Measurements from ENCODE around the gene RNF17. TPM values are rescaled to one million over a fixed set of nuclear protein-coding genes. Genes with fewer than 3 reads are reported as not detected.

RNF17 gene
- total and polyA plus RNA-seq, 4 donors, result 0.06 to 0.44 (median 0.18) TPM

DNA sequence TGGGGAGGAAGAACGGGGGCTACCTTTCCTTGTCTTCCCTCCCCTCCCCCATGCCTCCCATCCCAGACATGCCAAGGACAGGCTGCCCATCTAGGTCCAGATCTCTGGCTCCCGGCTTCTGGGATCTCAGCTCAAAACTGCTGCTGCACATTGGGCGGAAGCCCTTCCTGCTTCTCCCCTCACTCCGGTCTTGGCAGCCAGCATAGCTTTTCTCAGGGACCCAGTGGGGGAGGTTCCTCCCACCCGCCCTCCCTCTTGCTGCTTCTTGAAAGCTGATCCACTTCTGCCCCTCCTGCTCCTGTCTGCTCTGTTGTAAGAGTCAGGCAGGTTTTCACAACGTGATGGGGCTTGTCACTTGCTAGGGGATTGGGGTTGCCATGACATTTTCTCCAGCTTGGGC, 21.7 kb upstream of the RNF17 start:
- Histone ChIP-seq H3K4me3 (ENCODE audit: low read depth, low read length) (no peak overlapping the region), H3K27ac (ENCODE audit: low read depth, low read length) (no peak overlapping the region), H3K27me3 (ENCODE audit: control insufficient read depth, insufficient read depth, low read length) (peaks cover 35% of the 10 kb centered on the region), H3K36me3 (ENCODE audit: control insufficient read depth, insufficient read depth, low read length) (no peaks in the 10 kb centered on the region), H3K9me3 (ENCODE audit: control insufficient read depth, insufficient read depth, low read length) (no peaks in the 10 kb centered on the region), H3K4me1 (ENCODE audit: control insufficient read depth, insufficient read depth, low read length) (peaks cover 13% of the 10 kb centered on the region)
- 44% methylated on average over 2 of the region's 6 CpGs for WGBS (ENCODE audit: insufficient coverage)
- no peak for DNase-seq (ENCODE audit: low read depth in 4 of 6, low spot score in 6 of 6)

- Histone ChIP-seq H3K4me3 (ENCODE audit: low read depth, low read length) (no peak overlapping the region), H3K27me3 (ENCODE audit: control insufficient read depth, insufficient read depth, low read length) (peaks cover 41% of the 10 kb centered on the region), H3K36me3 (ENCODE audit: control insufficient read depth, insufficient read depth, low read length) (no peaks in the 10 kb centered on the region), H3K27ac (ENCODE audit: low read depth, low read length) (no peak overlapping the region), H3K4me1 (ENCODE audit: control insufficient read depth, insufficient read depth, low read length) (peaks cover 20% of the 10 kb centered on the region), H3K9me3 (ENCODE audit: control insufficient read depth, insufficient read depth, low read length) (no peaks in the 10 kb centered on the region)
- DNase-seq (ENCODE audit: low read depth in 4 of 6, low spot score in 6 of 6), result no peak
- WGBS (ENCODE audit: insufficient coverage), result 81% methylated on average over 3 of the region's 4 CpGs
These were observed 21.0 kb upstream of the RNF17 start for GRCh38 chr13:24742977-24743376.

- no peaks in the 10 kb centered on the region for H3K36me3 ChIP-seq (ENCODE audit: control insufficient read depth, insufficient read depth, low read length)
- H3K27me3 ChIP-seq (ENCODE audit: control insufficient read depth, insufficient read depth, low read length), result peaks cover 47% of the 10 kb centered on the region
- H3K4me3 ChIP-seq (ENCODE audit: low read depth, low read length), result no peak overlapping the region
- no peak overlapping the region for H3K27ac ChIP-seq (ENCODE audit: low read depth, low read length)
- H3K9me3 ChIP-seq (ENCODE audit: control insufficient read depth, insufficient read depth, low read length), result no peaks in the 10 kb centered on the region
- DNase-seq (ENCODE audit: low read depth in 4 of 6, low spot score in 6 of 6), result no peak
- H3K4me1 ChIP-seq (ENCODE audit: control insufficient read depth, insufficient read depth, low read length), result peaks cover 20% of the 10 kb centered on the region
- 71% methylated on average over 5 of the region's 6 CpGs for WGBS (ENCODE audit: insufficient coverage)
These were observed 19.7 kb upstream of the RNF17 start for GRCh38 chr13:24744247-24744646.

GRCh38 chr13:24745516-24745860, 18.5 kb upstream of the RNF17 start:
- no peaks in the 10 kb centered on the region for H3K9me3 ChIP-seq (ENCODE audit: control insufficient read depth, insufficient read depth, low read length)
- DNase-seq (ENCODE audit: low read depth in 4 of 6, low spot score in 6 of 6), result no peak
- no peak overlapping the region for H3K27ac ChIP-seq (ENCODE audit: low read depth, low read length)
- H3K27me3 ChIP-seq (ENCODE audit: control insufficient read depth, insufficient read depth, low read length), result peaks cover 47% of the 10 kb centered on the region
- H3K36me3 ChIP-seq (ENCODE audit: control insufficient read depth, insufficient read depth, low read length), result no peaks in the 10 kb centered on the region
- no peak overlapping the region for H3K4me3 ChIP-seq (ENCODE audit: low read depth, low read length)
- 42% methylated on average over 24 of the region's 24 CpGs for WGBS (ENCODE audit: insufficient coverage)
- H3K4me1 ChIP-seq (ENCODE audit: control insufficient read depth, insufficient read depth, low read length), result peaks cover 20% of the 10 kb centered on the region

- Histone ChIP-seq H3K27ac (ENCODE audit: low read depth, low read length) (no peak overlapping the region), H3K27me3 (ENCODE audit: control insufficient read depth, insufficient read depth, low read length) (peaks cover 47% of the 10 kb centered on the region), H3K9me3 (ENCODE audit: control insufficient read depth, insufficient read depth, low read length) (no peaks in the 10 kb centered on the region), H3K4me1 (ENCODE audit: control insufficient read depth, insufficient read depth, low read length) (peaks cover 20% of the 10 kb centered on the region), H3K36me3 (ENCODE audit: control insufficient read depth, insufficient read depth, low read length) (no peaks in the 10 kb centered on the region), H3K4me3 (ENCODE audit: low read depth, low read length) (no peak overlapping the region)
- DNase-seq (ENCODE audit: low read depth in 4 of 6, low spot score in 6 of 6), result peak in 2 of 6 donors; percentile 18 to 23
- WGBS (ENCODE audit: insufficient coverage), result under 1% methylated on average over 61 of the region's 70 CpGs
These were observed 17.9 kb upstream of the RNF17 start for GRCh38 chr13:24745861-24746617.

- Histone ChIP-seq H3K27me3 (ENCODE audit: control insufficient read depth, insufficient read depth, low read length) (peaks cover 47% of the 10 kb centered on the region), H3K4me3 (ENCODE audit: low read depth, low read length) (no peak overlapping the region), H3K9me3 (ENCODE audit: control insufficient read depth, insufficient read depth, low read length) (no peaks in the 10 kb centered on the region), H3K4me1 (ENCODE audit: control insufficient read depth, insufficient read depth, low read length) (peaks cover 20% of the 10 kb centered on the region), H3K27ac (ENCODE audit: low read depth, low read length) (no peak overlapping the region), H3K36me3 (ENCODE audit: control insufficient read depth, insufficient read depth, low read length) (no peaks in the 10 kb centered on the region)
- DNase-seq (ENCODE audit: low read depth in 4 of 6, low spot score in 6 of 6), result peak in 2 of 6 donors; percentile 44 to 56
- WGBS (ENCODE audit: insufficient coverage), result 3% methylated on average over 56 of the region's 56 CpGs
These were observed 17.2 kb upstream of the RNF17 start for GRCh38 chr13:24746618-24747247.

- peaks cover 20% of the 10 kb centered on the region for H3K4me1 ChIP-seq (ENCODE audit: control insufficient read depth, insufficient read depth, low read length)
- H3K9me3 ChIP-seq (ENCODE audit: control insufficient read depth, insufficient read depth, low read length), result no peaks in the 10 kb centered on the region
- H3K4me3 ChIP-seq (ENCODE audit: low read depth, low read length), result peak overlapping the region; percentile 24
- H3K27ac ChIP-seq (ENCODE audit: low read depth, low read length), result no peak overlapping the region
- peak in 2 of 6 donors; percentile 55 to 77 for DNase-seq (ENCODE audit: low read depth in 4 of 6, low spot score in 6 of 6)
- WGBS (ENCODE audit: insufficient coverage), result under 1% methylated on average over 61 of the region's 61 CpGs
- H3K27me3 ChIP-seq (ENCODE audit: control insufficient read depth, insufficient read depth, low read length), result peaks cover 47% of the 10 kb centered on the region
- no peaks in the 10 kb centered on the region for H3K36me3 ChIP-seq (ENCODE audit: control insufficient read depth, insufficient read depth, low read length)
These were observed 16.5 kb upstream of the RNF17 start for GRCh38 chr13:24747248-24748060.

DNA sequence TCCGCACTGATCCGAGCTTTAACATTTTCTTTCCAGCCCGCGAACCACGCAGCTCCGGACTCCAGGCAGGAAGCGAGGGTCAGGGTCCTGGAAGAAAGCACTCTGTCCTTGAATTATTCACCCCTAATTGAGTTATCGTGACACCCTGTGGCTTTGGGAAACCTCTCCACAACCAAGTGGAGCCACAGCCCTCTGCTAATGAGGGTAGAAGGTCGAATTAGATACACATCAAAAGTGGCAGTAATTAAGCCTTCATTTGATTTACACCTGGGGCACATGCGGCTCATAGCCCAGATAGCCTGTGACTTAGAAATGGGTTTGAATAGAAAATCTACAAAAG, 15.9 kb upstream of the RNF17 start:
- H3K27me3 ChIP-seq (ENCODE audit: control insufficient read depth, insufficient read depth, low read length), result peaks cover 47% of the 10 kb centered on the region

DNA sequence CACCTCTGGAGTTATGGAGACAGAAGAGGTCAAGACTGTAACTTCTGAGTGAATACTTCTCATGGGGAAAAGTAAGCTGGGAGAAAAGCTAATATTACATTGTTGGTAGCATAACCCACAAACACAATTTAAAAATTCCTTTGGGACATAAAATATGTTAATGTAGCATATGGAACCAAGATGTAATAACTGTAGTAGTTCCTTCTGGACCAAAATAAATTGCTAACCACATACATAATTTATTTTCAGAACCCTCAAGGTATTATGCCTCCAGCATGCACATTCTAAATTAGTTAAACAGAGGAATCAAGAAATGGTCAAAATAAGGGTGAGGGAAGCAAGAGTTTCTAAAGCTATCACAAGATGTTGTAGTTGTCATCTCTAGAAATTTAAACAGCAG, 4.8 kb upstream of the RNF17 start:
- no peaks in the 10 kb centered on the region for H3K27me3 ChIP-seq (ENCODE audit: control insufficient read depth, insufficient read depth, low read length)
- H3K4me3 ChIP-seq (ENCODE audit: low read depth, low read length), result no peak overlapping the region
- no peak for DNase-seq (ENCODE audit: low read depth in 4 of 6, low spot score in 6 of 6)
- no peaks in the 10 kb centered on the region for H3K36me3 ChIP-seq (ENCODE audit: control insufficient read depth, insufficient read depth, low read length)
- H3K27ac ChIP-seq (ENCODE audit: low read depth, low read length), result no peak overlapping the region
- no peaks in the 10 kb centered on the region for H3K4me1 ChIP-seq (ENCODE audit: control insufficient read depth, insufficient read depth, low read length)
- no peaks in the 10 kb centered on the region for H3K9me3 ChIP-seq (ENCODE audit: control insufficient read depth, insufficient read depth, low read length)

More for the DNA sequence above, 15.9 kb upstream of the RNF17 start:
- Histone ChIP-seq H3K4me3 (ENCODE audit: low read depth, low read length) (peak overlapping the region; percentile 24), H3K9me3 (ENCODE audit: control insufficient read depth, insufficient read depth, low read length) (no peaks in the 10 kb centered on the region), H3K36me3 (ENCODE audit: control insufficient read depth, insufficient read depth, low read length) (no peaks in the 10 kb centered on the region), H3K4me1 (ENCODE audit: control insufficient read depth, insufficient read depth, low read length) (peaks cover 20% of the 10 kb centered on the region), H3K27ac (ENCODE audit: low read depth, low read length) (no peak overlapping the region)
- DNase-seq (ENCODE audit: low read depth in 4 of 6, low spot score in 6 of 6), result peak in 1 of 6 donors; percentile 29
- 2% methylated on average over 8 of the region's 10 CpGs for WGBS (ENCODE audit: insufficient coverage)
